ENCODE data around the gene HOXC10.

HOXC10 gene

GRCh38 chr12:53984901-53985691, at the start of gene HOXC10:
HOXC10 (plus strand) TSS chr12:53985146; CDS start chr12:53985260, 114 bp downstream.
- peak; percentile 92 to 93 for DNase-seq

GRCh38 chr12:53935383-53936341, 49.3 kb upstream of the HOXC10 start:
- no peak for DNase-seq

- DNase-seq = no peak
These were observed 47.8 kb upstream of the HOXC10 start for GRCh38 chr12:53937099-53937498.

- DNase-seq = no peak
These were observed 47.2 kb upstream of the HOXC10 start for GRCh38 chr12:53937596-53938325.

- DNase-seq = peak; percentile 71 to 73
These were observed 46.4 kb upstream of the HOXC10 start, which contains the start of gene HOXC13 for GRCh38 chr12:53938326-53939140. HOXC13 (plus strand) TSS chr12:53938831; CDS start chr12:53938907, 76 bp downstream.

GRCh38 chr12:53939141-53940108, 45.5 kb upstream of the HOXC10 start:
- DNase-seq = no peak

GRCh38 chr12:53940443-53941014, 44.4 kb upstream of the HOXC10 start:
- DNase-seq = no peak

GRCh38 chr12:53941187-53941586, 43.8 kb upstream of the HOXC10 start:
- no peak for DNase-seq

GRCh38 chr12:53941750-53942149, 43.2 kb upstream of the HOXC10 start:
- no peak for DNase-seq

- no peak for DNase-seq
These were observed 42.4 kb upstream of the HOXC10 start for GRCh38 chr12:53942467-53942997.

- no peak for DNase-seq
These were observed 40.7 kb upstream of the HOXC10 start for GRCh38 chr12:53944209-53944608.

GRCh38 chr12:53944907-53945847, 39.8 kb upstream of the HOXC10 start:
- no peak for DNase-seq

GRCh38 chr12:53947743-53948142, 37.2 kb upstream of the HOXC10 start:
- no peak for DNase-seq

- DNase-seq = no peak
These were observed 36.0 kb upstream of the HOXC10 start for GRCh38 chr12:53948650-53949593.

- no peak for DNase-seq
These were observed 35.1 kb upstream of the HOXC10 start for GRCh38 chr12:53949631-53950436.

- no peak for DNase-seq
These were observed 34.5 kb upstream of the HOXC10 start for GRCh38 chr12:53950437-53950773.

Data from activated T-cell treated with anti-CD3 and anti-CD28 coated beads, Interleukin-2, amount 50 U/mL, for 48 hours (primary cell).